Central memory CD8-positive, alpha-beta T cell (primary cell): ENCODE results near the gene ANAPC2.

Source experiments
- ATAC-seq: fragments of 150-1000 bp; cut with Tn5 transposase; replicated peaks from 2 replicates; pipeline ENCODE4 v1.10.0; 2022; ENCODE audit warnings: mild to moderate bottlenecking, moderate FRiP score, moderate number of reproducible peaks; ENCODE audit not compliant: poor library complexity, severe bottlenecking; ENCODE audit errors: extremely low read depth
- DNase-seq, 2 donors: peaks; one replicate each; pipeline ENCODE4 v3.0.0; 2021; ENCODE audit warnings: low spot score in 2 of 2
- H3K27ac Mint-ChIP-seq: one replicate; pipeline ENCODE4 v1.8.0; 2022; ENCODE audit warnings: low read depth, mild to moderate bottlenecking, moderate library complexity, mixed read lengths
- H3K27me3 Mint-ChIP-seq: one replicate; pipeline ENCODE4 v1.8.0; 2022; ENCODE audit warnings: mixed read lengths
- H3K36me3 Mint-ChIP-seq: one replicate; pipeline ENCODE4 v1.8.0; 2022; ENCODE audit warnings: mild to moderate bottlenecking, moderate library complexity, mixed read lengths; ENCODE audit not compliant: insufficient read depth
- H3K4me1 Mint-ChIP-seq: one replicate; pipeline ENCODE4 v1.8.0; 2022; ENCODE audit warnings: mixed read lengths
- H3K4me3 Mint-ChIP-seq: one replicate; pipeline ENCODE4 v1.8.0; 2022; ENCODE audit warnings: mild to moderate bottlenecking, moderate library complexity, mixed read lengths
- H3K9me3 Mint-ChIP-seq: one replicate; pipeline ENCODE4 v1.8.0; 2022; ENCODE audit warnings: mixed read lengths

The ANAPC2 gene

DNA sequence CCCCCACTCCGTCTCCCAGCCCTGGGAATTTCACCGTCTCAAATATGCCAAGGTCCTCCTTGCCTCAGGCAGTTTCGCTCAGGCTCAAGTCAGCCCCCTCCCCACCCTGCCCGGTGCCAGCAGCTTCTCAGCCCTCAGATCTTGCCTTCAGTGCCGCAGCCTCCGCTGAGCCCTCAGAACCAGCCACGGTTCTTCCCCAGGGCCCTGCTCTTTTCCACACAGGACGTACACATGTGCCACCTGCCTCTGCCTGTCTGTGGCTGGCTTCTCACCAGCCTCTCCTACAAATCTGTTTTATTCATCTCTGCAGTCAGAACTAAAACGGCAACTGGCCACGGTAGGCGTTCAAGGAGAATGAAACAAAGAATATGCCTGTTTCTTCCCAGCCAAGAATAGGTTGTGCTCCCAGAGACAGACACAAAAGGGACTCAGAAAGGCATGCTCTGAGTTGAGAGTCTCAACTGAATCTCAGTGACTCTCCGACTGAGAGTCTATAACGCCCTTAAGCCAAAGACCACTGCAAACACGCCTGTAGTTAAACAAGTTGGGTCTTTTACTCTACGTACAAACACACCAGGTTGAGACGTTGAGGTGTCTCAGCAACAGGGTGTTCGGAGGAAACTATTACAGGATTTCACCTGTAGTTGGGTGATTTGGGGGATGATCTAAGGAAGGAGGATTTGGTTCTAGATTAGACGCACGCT is 60.0 kb downstream of the ANAPC2 start:
- Mint-ChIP-seq H3K36me3 (peaks cover 18% of the 10 kb centered on the region), H3K9me3 (no peaks in the 10 kb centered on the region), H3K4me1 (peaks cover 30% of the 10 kb centered on the region), H3K27ac (peak overlapping the region; percentile 90), H3K4me3 (peak overlapping the region; percentile 79), H3K27me3 (peaks cover 7% of the 10 kb centered on the region)
- DNase-seq = no peak
- ATAC-seq = no peak

DNA sequence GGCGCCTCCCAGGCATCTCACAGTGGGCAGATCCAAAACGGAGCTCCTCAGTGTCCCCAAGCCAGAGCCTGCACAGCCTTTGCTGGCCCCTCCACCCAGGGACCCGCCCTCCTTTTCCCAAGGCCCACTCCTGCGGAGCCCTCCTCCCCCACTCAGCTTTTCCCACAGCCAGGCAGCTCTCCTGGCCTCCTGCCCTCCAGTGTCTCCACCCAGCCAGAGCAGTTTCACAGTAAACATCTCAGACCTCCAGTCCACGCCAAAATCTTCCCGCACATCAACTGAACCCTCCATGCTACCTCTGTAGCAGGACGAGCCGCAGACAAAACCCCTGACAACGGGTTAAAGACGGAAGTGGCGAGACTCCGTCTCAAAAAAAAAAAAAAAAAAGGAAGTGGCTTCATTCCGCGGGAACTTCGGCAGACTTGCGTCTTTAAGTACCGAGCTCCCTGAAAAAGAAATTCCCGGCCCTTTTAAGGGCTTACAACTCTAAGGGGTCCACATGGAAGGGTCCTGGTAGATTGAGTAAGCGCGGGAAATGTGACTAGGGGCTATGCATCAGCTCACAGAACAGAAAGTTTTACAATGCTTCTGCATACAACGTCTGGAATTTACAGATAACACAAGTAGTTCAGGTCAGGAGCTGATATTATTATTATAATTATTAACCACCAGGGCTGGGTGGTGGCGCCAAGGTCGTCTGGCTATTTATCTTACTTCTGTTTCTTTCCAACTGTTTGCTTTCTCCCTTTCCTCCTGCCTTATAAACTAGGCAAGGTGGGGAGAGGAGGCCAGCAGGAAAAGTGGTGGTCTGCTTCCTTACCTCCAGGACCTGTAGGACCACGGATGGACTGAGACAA is 60.8 kb downstream of the ANAPC2 start:
- peak overlapping the region; percentile 91 for H3K27ac Mint-ChIP-seq
- no peak for DNase-seq
- H3K36me3 Mint-ChIP-seq = peaks cover 18% of the 10 kb centered on the region
- H3K4me3 Mint-ChIP-seq = peak overlapping the region; percentile 79
- H3K27me3 Mint-ChIP-seq = peaks cover under 1% of the 10 kb centered on the region
- no peaks in the 10 kb centered on the region for H3K9me3 Mint-ChIP-seq
- peaks cover 32% of the 10 kb centered on the region for H3K4me1 Mint-ChIP-seq
- no peak for ATAC-seq

- peaks cover 18% of the 10 kb centered on the region for H3K36me3 Mint-ChIP-seq
- H3K27ac Mint-ChIP-seq = peak overlapping the region; percentile 91
- no peak for ATAC-seq
- DNase-seq = no peak
- no peaks in the 10 kb centered on the region for H3K9me3 Mint-ChIP-seq
- H3K27me3 Mint-ChIP-seq = no peaks in the 10 kb centered on the region
- peak overlapping the region; percentile 79 for H3K4me3 Mint-ChIP-seq
- H3K4me1 Mint-ChIP-seq = peaks cover 39% of the 10 kb centered on the region
These were observed 61.6 kb downstream of the ANAPC2 start for GRCh38 chr9:137126786-137127185.
